Measurements from ENCODE around the gene FLNB. TPM values are rescaled to one million over a fixed set of nuclear protein-coding genes. Genes with fewer than 3 reads are reported as not detected.

FLNB gene
- total RNA-seq, 1 experiment from 2014 or later: 127 TPM

- TF ChIP-seq, protein P1, sequence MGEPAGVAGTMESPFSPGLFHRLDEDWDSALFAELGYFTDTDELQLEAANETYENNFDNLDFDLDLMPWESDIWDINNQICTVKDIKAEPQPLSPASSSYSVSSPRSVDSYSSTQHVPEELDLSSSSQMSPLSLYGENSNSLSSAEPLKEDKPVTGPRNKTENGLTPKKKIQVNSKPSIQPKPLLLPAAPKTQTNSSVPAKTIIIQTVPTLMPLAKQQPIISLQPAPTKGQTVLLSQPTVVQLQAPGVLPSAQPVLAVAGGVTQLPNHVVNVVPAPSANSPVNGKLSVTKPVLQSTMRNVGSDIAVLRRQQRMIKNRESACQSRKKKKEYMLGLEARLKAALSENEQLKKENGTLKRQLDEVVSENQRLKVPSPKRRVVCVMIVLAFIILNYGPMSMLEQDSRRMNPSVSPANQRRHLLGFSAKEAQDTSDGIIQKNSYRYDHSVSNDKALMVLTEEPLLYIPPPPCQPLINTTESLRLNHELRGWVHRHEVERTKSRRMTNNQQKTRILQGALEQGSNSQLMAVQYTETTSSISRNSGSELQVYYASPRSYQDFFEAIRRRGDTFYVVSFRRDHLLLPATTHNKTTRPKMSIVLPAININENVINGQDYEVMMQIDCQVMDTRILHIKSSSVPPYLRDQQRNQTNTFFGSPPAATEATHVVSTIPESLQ (CRISPR knock-in tag; IDR thresholded peaks at IDR 0.05): no peak
Measured at GRCh38 chr3:58215317-58216025, 207.2 kb downstream of the FLNB start (continued).

DNA sequence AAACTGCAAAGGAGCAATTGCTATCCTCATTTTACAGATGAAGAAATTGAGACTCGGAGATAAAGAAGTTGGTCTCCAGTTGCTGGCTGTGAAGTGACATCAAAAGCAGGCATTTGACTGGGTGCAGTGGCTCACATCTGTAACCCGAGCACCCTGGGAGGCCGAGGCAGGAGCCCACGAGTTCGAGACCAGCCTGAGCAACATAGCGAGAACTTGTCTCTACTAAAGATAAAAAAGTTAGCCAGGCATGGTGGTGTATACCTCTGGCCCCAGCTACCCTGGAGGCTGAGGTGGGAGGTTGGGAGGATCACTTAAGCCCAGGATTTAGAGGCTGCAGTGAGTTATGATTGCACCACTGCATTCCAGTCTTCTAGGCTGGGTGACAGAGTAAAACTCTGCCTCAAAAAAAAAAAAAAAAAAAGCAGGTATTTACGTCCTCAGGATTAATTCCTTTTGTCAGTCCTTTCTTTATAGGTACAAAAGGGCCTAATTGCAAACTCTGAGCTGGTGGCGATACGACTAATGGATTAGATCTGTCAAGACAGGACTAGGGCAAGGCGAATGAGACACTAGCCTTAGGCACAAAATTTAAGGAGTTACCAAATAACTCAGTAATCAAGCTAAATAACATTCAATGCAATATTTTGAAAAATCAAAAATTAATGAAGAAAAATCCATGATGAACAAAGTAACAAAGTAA lies 208.4 kb downstream of the FLNB start:
- peaks cover 9% of the 10 kb centered on the region for H3K4me1 Mint-ChIP-seq
- H3K9me3 Mint-ChIP-seq: no peaks in the 10 kb centered on the region
- TF ChIP-seq GRHL2 (CRISPR knock-in tag; IDR thresholded peaks at IDR 0.05; ENCODE audit: insufficient replicate concordance, severe bottlenecking) (no peak), SP1 (CRISPR knock-in tag; conservative IDR thresholded peaks at IDR 0.05) (no peak), ZNF532 (CRISPR knock-in tag; IDR thresholded peaks at IDR 0.05; ENCODE audit: borderline replicate concordance) (no peak), NR2C2 (CRISPR knock-in tag; IDR thresholded peaks at IDR 0.05) (no peak), PRRX2 (CRISPR knock-in tag; IDR thresholded peaks at IDR 0.05) (no peak), ESRRA (CRISPR knock-in tag; IDR thresholded peaks at IDR 0.05; ENCODE audit: borderline replicate concordance) (no peak)
- TF ChIP-seq, protein P2, sequence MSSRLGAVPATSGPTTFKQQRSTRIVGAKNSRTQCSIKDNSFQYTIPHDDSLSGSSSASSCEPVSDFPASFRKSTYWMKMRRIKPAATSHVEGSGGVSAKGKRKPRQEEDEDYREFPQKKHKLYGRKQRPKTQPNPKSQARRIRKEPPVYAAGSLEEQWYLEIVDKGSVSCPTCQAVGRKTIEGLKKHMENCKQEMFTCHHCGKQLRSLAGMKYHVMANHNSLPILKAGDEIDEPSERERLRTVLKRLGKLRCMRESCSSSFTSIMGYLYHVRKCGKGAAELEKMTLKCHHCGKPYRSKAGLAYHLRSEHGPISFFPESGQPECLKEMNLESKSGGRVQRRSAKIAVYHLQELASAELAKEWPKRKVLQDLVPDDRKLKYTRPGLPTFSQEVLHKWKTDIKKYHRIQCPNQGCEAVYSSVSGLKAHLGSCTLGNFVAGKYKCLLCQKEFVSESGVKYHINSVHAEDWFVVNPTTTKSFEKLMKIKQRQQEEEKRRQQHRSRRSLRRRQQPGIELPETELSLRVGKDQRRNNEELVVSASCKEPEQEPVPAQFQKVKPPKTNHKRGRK (CRISPR knock-in tag; IDR thresholded peaks at IDR 0.05; ENCODE audit: borderline replicate concordance): no peak
- TF ChIP-seq, protein P3, sequence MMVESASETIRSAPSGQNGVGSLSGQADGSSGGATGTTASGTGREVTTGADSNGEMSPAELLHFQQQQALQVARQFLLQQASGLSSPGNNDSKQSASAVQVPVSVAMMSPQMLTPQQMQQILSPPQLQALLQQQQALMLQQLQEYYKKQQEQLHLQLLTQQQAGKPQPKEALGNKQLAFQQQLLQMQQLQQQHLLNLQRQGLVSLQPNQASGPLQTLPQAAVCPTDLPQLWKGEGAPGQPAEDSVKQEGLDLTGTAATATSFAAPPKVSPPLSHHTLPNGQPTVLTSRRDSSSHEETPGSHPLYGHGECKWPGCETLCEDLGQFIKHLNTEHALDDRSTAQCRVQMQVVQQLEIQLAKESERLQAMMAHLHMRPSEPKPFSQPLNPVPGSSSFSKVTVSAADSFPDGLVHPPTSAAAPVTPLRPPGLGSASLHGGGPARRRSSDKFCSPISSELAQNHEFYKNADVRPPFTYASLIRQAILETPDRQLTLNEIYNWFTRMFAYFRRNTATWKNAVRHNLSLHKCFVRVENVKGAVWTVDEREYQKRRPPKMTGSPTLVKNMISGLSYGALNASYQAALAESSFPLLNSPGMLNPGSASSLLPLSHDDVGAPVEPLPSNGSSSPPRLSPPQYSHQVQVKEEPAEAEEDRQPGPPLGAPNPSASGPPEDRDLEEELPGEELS (CRISPR knock-in tag; IDR thresholded peaks at IDR 0.05): no peak
- H3K27me3 Mint-ChIP-seq (ENCODE audit: low read depth): no peaks in the 10 kb centered on the region
- ATAC-seq (no peak), DNase-seq (ENCODE audit: low spot score) (no peak)
- POLR2A ChIA-PET: interaction anchor here (0.6 to 1.3 kb wide), 3 partner anchors 90 to 241 kb away, joined by 4 to 10 read pairs (median 4); partner anchors contain the start of genes HTD2 and RPP14
- no peak overlapping the region for H3K27ac Mint-ChIP-seq
- H3K4me3 Mint-ChIP-seq: no peak overlapping the region
- no peaks in the 10 kb centered on the region for H3K36me3 Mint-ChIP-seq
- CTCF ChIA-PET: interaction anchor here (0.6 to 3.8 kb wide), 34 partner anchors 11 to 311 kb away, joined by 3 to 118 read pairs (median 5); partner anchors contain the start of genes ABHD6, FLNB, HTD2 and PXK
